Mucosa of descending colon (tissue), 3 donors: ENCODE measurements around the gene PTBP3. TPM values are rescaled to one million over a fixed set of nuclear protein-coding genes. Genes with fewer than 3 reads are reported as not detected.

Experiments used
- ATAC-seq: fragments of 200-7000 bp; cut with Tn5 transposase; one replicate; pipeline ENCODE4 v1.9.1; 2020; ENCODE audit warnings: mild to moderate bottlenecking, moderate library complexity
- DNase-seq, 3 donors: peaks; one replicate each; pipeline ENCODE4 v3.0.0-alpha.2; 2020
- H3K36me3 ChIP-seq: fragments of 200-600 bp; one replicate; pipeline ENCODE4 v1.8.0; 2021; ENCODE audit warnings: low read depth, mild to moderate bottlenecking
- H3K4me1 ChIP-seq: fragments of 200-600 bp; one replicate; pipeline ENCODE4 v1.8.0; 2021; ENCODE audit warnings: low read depth, mild to moderate bottlenecking
- H3K4me3 ChIP-seq: fragments of 200-600 bp; one replicate; pipeline ENCODE4 v1.8.0; 2021; ENCODE audit warnings: mild to moderate bottlenecking
- H3K9me3 ChIP-seq: fragments of 200-600 bp; one replicate; pipeline ENCODE4 v1.8.0; 2021; ENCODE audit warnings: mild to moderate bottlenecking
- intact Hi-C, 2 donors: fragments of 100-400 bp; cut with DNase I in 1 of 2; cut with micrococcal nuclease in 1 of 2; formaldehyde crosslinking; loops; one replicate each; pipeline versions ENCODE4 v1.11.0 to v1.11.1; 2022; cut with DNase I, micrococcal nuclease
- total RNA-seq, 3 donors: library from RNA; stranded (reverse); fragmentation: NEBNext Ultra II Directional in 2 of 3; extraction: Animal tissue kit (Norgen Biotek cat#: 25700) in 2 of 3; gene quantifications; one replicate each; pipeline versions ENCODE4 v1.2.1 to v1.2.4, GENCODE V29; 2021 to 2023
- TF ChIP-seq, protein P1 (sequence below): fragments of 200-600 bp; IDR thresholded peaks from one replicate; pipeline ENCODE4 v1.8.0; 2022; ENCODE audit warnings: antibody characterized with exemption, mild to moderate bottlenecking
- donor health status: DM: no; HTN: no; CAD: no; lungs with moderate emphysema.
- donor health status: DM: no; HTN: no; CAD: no.
- donor health status: DM: no; HTN: yes; CAD: no.

Gene PTBP3
- total RNA-seq, 3 donors from 2014 or later = 69.3 to 132 (median 125) TPM

DNA sequence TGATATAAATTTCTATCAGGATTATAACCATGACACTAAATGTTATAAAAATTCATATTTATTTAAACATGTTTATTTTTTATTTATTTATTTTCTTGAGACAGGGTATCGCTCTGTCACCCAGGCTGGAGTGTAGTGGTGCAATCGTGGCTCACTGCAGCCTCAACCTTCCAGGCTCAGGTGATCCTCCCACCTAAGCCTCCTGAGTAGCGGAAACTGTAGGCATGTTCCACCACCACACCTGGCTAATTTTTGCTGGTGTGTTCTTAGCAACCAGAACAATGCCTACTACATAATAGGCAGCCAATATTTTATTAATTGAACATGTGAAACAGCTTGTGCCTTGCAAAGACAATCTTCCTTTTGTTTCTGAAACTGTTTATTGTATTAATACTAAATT is 6.5 kb upstream of the PTBP3 start:
- ATAC-seq (no peak), DNase-seq (no peak)
- intact Hi-C loops = no loop called here
- TF ChIP-seq, protein P1, sequence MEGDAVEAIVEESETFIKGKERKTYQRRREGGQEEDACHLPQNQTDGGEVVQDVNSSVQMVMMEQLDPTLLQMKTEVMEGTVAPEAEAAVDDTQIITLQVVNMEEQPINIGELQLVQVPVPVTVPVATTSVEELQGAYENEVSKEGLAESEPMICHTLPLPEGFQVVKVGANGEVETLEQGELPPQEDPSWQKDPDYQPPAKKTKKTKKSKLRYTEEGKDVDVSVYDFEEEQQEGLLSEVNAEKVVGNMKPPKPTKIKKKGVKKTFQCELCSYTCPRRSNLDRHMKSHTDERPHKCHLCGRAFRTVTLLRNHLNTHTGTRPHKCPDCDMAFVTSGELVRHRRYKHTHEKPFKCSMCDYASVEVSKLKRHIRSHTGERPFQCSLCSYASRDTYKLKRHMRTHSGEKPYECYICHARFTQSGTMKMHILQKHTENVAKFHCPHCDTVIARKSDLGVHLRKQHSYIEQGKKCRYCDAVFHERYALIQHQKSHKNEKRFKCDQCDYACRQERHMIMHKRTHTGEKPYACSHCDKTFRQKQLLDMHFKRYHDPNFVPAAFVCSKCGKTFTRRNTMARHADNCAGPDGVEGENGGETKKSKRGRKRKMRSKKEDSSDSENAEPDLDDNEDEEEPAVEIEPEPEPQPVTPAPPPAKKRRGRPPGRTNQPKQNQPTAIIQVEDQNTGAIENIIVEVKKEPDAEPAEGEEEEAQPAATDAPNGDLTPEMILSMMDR = no peak
- H3K4me3 ChIP-seq = no peak overlapping the region
- no peaks in the 10 kb centered on the region for H3K9me3 ChIP-seq
- no peaks in the 10 kb centered on the region for H3K36me3 ChIP-seq
- H3K4me1 ChIP-seq = peaks cover 5% of the 10 kb centered on the region

DNA sequence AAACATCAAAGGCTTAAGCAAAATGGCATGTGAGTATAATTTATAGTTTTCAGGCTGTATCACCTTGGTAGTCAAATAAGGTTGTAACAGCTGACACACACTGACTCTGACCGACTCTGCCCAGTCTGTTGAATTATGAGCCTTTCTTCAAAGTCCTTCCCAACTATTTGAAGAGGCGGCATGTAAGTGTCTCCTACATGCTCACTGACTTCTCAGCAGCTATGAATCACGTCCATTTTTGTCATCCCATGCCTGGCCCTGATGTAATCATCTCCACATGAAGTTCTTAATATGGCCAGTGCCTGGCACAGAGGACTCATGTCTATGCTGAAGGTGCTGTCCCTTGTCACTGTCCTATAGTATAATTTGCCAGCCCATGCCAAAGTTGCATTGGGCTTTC is 5.1 kb upstream of the PTBP3 start:
- Histone ChIP-seq H3K4me3 (no peak overlapping the region), H3K36me3 (no peaks in the 10 kb centered on the region), H3K4me1 (peaks cover 5% of the 10 kb centered on the region), H3K9me3 (no peaks in the 10 kb centered on the region)
- DNase-seq (peak in 1 of 3 donors; percentile 36), ATAC-seq (peak; percentile 41)
- TF ChIP-seq, protein P1 = no peak
- intact Hi-C loops = no loop called here

DNA sequence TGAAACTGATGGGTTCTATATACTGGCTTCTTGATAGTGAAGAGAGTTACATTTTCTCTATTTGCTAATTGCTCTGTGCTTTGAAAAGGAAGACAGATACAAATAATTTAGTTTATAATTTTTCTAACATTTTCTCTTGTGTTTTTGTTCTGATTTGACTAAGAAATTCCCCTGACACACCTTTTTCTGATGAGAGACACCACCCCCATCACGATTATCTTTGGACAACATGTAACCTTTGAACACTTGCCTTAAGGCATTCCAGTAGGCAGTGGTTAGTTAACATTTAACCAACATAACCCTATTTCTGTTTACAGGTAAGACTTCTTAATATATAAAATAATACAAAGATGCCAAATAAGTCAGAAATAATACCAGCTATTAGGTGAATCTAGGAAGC is 4.1 kb upstream of the PTBP3 start:
- no peak for ATAC-seq
- H3K9me3 ChIP-seq = no peaks in the 10 kb centered on the region
- intact Hi-C loops = no loop called here
- H3K4me1 ChIP-seq = peaks cover 5% of the 10 kb centered on the region
- no peak overlapping the region for H3K4me3 ChIP-seq
- no peaks in the 10 kb centered on the region for H3K36me3 ChIP-seq
- TF ChIP-seq, protein P1 = no peak
- DNase-seq = peak in 1 of 3 donors; percentile 33

DNA sequence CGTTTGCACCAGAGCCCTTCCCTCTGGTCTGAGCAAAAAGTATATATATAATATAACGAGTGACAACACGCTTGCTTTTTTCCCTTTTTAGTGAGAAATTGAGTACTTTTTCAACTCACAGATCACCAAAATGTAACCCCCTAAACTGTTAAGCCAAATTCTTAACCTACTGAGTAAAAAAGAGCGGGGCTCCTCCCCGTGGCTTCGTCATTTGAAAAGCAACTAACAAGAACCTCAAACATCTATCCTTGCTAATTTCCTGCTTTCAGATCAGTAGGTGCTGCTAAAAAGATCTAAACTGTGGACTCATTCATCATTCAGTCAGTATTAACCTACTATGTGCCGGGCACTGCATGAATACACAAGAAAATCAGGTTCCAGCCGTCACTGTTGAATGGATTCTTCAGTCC is 1.0 kb upstream of the PTBP3 start:
- Histone ChIP-seq H3K4me3 (no peak overlapping the region), H3K9me3 (no peaks in the 10 kb centered on the region), H3K4me1 (peaks cover 15% of the 10 kb centered on the region), H3K36me3 (no peaks in the 10 kb centered on the region)
- intact Hi-C loops = no loop called here
- peak in 1 of 3 donors; percentile 67 for DNase-seq
- ATAC-seq = no peak
- TF ChIP-seq, protein P1 = no peak

DNA sequence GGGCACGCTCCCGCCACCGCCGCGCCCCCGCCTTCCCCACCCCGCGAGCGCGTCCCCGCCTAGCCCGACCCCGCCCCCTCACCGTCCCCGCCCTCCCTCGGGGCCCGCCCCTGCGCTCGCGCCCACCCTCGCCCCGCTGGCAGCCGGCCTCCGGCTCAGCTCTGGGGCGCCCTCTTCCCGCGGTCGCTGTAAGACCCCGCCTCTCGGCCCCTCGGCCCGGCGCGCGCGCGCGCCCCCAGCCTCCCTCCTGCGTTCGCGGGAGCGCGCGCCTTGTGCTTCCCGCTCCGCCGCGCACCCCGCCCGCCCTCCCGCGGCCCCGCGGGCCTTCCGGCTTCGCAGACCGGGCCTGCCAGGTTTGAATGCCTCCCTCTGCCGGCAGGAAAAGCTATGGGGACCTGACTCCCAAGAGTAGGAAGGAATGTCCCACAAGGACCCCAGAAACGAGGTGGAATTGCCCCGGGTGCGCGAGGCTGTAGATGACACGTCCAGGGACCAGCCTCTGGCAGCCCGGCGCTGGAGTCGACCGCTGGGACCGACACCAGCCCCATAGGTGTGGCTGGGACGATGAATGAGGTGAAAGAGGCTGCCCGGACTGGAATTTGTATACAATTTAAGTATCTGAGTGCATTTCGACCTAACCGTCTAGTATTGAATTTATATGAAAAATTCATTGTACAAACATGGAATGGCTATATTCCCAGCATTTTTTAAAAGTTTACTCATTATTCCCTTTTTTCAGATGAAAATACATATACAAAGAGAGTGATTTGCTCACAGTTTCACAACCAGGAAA is 416 bp upstream of the PTBP3 start:
- H3K4me3 ChIP-seq = peak overlapping the region; percentile 99
- H3K9me3 ChIP-seq = no peaks in the 10 kb centered on the region
- TF ChIP-seq, protein P1 = peak; percentile 46
- ATAC-seq (peak; percentile 90), DNase-seq (peak; percentile 95 to 98 (median 96))
- H3K4me1 ChIP-seq = peaks cover 20% of the 10 kb centered on the region
- intact Hi-C loops = no loop called here
- no peaks in the 10 kb centered on the region for H3K36me3 ChIP-seq
